Immature natural killer cell (primary cell): ENCODE measurements around the gene TECRL. TPM values are rescaled to one million over a fixed set of nuclear protein-coding genes. Genes with fewer than 3 reads are reported as not detected.

Experiments
- DNase-seq, 3 donors: peaks; one replicate each; pipeline ENCODE4 v3.0.0; 2022; ENCODE audit warnings: mixed read lengths in 1 of 3
- H3K27ac Mint-ChIP-seq, 6 donors: one replicate each; pipeline ENCODE4 v1.8.0; 2020; ENCODE audit warnings: mixed read lengths in 6 of 6, mild to moderate bottlenecking in 5 of 6, inconsistent platforms in 4 of 6, moderate library complexity in 3 of 6
- H3K27me3 Mint-ChIP-seq, 3 donors: one replicate each; pipeline ENCODE4 v1.8.0; 2020 to 2021; ENCODE audit warnings: low read depth in 3 of 3, mild to moderate bottlenecking in 3 of 3, mixed read lengths in 3 of 3, moderate library complexity in 3 of 3, inconsistent platforms in 1 of 3
- H3K36me3 Mint-ChIP-seq, 3 donors: one replicate each; pipeline ENCODE4 v1.8.0; 2020; ENCODE audit warnings: mixed read lengths in 3 of 3, inconsistent platforms in 2 of 3, mild to moderate bottlenecking in 2 of 3
- H3K4me1 Mint-ChIP-seq, 2 donors: one replicate each; pipeline ENCODE4 v1.8.0; 2020; ENCODE audit warnings: inconsistent platforms in 2 of 2, mild to moderate bottlenecking in 2 of 2, mixed read lengths in 2 of 2, moderate library complexity in 1 of 2
- H3K4me3 Mint-ChIP-seq, 5 donors: one replicate each; pipeline ENCODE4 v1.8.0; 2020; ENCODE audit warnings: mild to moderate bottlenecking in 5 of 5, mixed read lengths in 5 of 5, inconsistent platforms in 3 of 5, moderate library complexity in 3 of 5
- H3K9me3 Mint-ChIP-seq, 6 donors: one replicate each; pipeline ENCODE4 v1.8.0; 2020; ENCODE audit warnings: mild to moderate bottlenecking in 6 of 6, mixed read lengths in 6 of 6, inconsistent platforms in 4 of 6, moderate library complexity in 3 of 6
- polyA plus RNA-seq, 3 donors: library from polyadenylated mRNA; unstranded; fragments of 300-500 nt; fragmentation: Illumina TruSeq; gene quantifications; one replicate each; pipeline ENCODE4 v1.2.3, GENCODE V29; 2021

Gene TECRL
- polyA plus RNA-seq, 3 donors from 2014 or later: not detected

DNA sequence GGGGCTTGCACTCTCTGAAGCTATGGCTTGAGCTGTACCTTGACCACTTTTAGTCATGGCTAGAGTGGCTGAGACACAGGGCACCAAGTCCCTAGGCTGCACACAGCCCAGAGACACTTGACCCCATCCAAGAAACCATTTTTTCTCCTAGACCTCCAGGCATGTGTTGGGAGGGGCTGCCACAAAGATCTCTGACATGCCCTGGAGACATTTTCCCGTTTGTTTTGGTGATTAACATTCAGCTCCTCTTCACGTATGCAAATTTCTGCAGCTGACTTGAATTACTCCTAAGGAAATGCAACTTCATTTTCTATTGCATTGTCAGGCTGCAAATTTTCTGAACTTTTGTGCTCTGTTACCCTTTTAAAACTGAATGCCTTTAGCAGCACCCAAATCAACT is 142.6 kb downstream of the TECRL start:
- Mint-ChIP-seq H3K27me3 (peaks cover 0 to 3% (median 3%) of the 10 kb centered on the region in 3 donors), H3K4me3 (no peak overlapping the region), H3K36me3 (no peaks in the 10 kb centered on the region), H3K27ac (no peak overlapping the region), H3K9me3 (peaks cover 7 to 58% (median 30%) of the 10 kb centered on the region in 6 donors), H3K4me1 (no peaks in the 10 kb centered on the region)
- no peak for DNase-seq

DNA sequence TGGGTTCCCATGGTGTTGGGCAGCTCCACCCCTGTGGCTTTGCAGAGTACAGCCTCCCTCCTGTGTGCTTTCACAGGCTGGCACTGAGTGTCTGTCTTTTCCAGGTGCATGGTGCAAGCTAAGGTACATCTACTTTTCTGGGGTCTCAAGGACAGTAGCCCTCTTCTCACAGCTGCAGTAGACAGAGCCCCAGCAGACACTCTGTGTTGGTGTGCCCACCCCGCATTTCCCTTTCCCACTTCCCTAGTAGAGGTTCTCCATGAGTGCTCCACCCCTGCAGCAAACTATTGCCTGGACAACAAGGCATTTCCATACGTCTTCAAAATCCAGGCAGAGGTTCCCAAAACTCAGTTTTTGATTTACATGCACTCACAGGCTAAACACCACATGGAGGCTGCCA is 143.0 kb downstream of the TECRL start:
- Mint-ChIP-seq H3K27me3 (peaks cover 0 to 3% (median 3%) of the 10 kb centered on the region in 3 donors), H3K4me1 (no peaks in the 10 kb centered on the region), H3K27ac (no peak overlapping the region), H3K4me3 (no peak overlapping the region), H3K9me3 (peaks cover 7 to 54% (median 29%) of the 10 kb centered on the region in 6 donors), H3K36me3 (no peaks in the 10 kb centered on the region)
- DNase-seq: no peak

- Mint-ChIP-seq H3K4me1 (no peaks in the 10 kb centered on the region), H3K27me3 (peaks cover 0 to 2% (median 0%) of the 10 kb centered on the region in 3 donors), H3K36me3 (peaks cover 0 to 7% (median 4%) of the 10 kb centered on the region in 3 donors), H3K27ac (no peak overlapping the region), H3K9me3 (peaks cover 9 to 36% (median 19%) of the 10 kb centered on the region in 6 donors), H3K4me3 (no peak overlapping the region)
- DNase-seq: no peak
Observed at GRCh38 chr4:64251781-64252180, 157.5 kb downstream of the TECRL start.

GRCh38 chr4:64250488-64250887 is 158.8 kb downstream of the TECRL start:
- Mint-ChIP-seq H3K27me3 (no peaks in the 10 kb centered on the region), H3K4me1 (no peaks in the 10 kb centered on the region), H3K4me3 (no peak overlapping the region), H3K36me3 (peaks cover 0 to 7% (median 4%) of the 10 kb centered on the region in 3 donors), H3K9me3 (peaks cover 9 to 38% (median 24%) of the 10 kb centered on the region in 6 donors), H3K27ac (no peak overlapping the region)
- DNase-seq: no peak

DNA sequence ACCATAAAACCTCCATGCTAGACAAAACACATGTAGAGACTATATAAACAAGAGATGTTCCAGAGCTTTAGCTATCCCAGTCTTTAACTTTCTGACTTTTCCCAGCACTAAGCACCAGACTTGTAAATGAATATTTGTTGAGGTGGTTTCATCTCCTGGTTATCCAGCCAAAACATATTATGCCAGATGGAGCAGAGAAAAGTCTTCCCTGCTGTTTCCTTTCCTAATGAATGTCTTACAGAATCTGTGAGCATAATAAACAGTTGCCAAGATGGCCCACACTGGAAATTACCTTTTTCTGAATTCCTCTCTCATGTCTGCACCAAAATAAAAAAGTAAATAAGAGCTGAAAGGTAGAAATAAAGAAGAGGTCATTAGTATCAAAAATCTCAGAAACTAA is 159.2 kb downstream of the TECRL start:
- no peak for DNase-seq
- H3K4me1 Mint-ChIP-seq: no peaks in the 10 kb centered on the region
- H3K4me3 Mint-ChIP-seq: no peak overlapping the region
- H3K36me3 Mint-ChIP-seq: peaks cover 0 to 7% (median 4%) of the 10 kb centered on the region in 3 donors
- no peak overlapping the region for H3K27ac Mint-ChIP-seq
- no peaks in the 10 kb centered on the region for H3K27me3 Mint-ChIP-seq
- peaks cover 7 to 37% (median 24%) of the 10 kb centered on the region in 6 donors for H3K9me3 Mint-ChIP-seq

- no peak overlapping the region for H3K4me3 Mint-ChIP-seq
- DNase-seq: no peak
- H3K27ac Mint-ChIP-seq: no peak overlapping the region
- no peaks in the 10 kb centered on the region for H3K27me3 Mint-ChIP-seq
- H3K4me1 Mint-ChIP-seq: no peaks in the 10 kb centered on the region
- H3K36me3 Mint-ChIP-seq: peaks cover 0 to 7% (median 4%) of the 10 kb centered on the region in 3 donors
- H3K9me3 Mint-ChIP-seq: peaks cover 9 to 40% (median 28%) of the 10 kb centered on the region in 6 donors
Observed at GRCh38 chr4:64248186-64248585, 161.1 kb downstream of the TECRL start.

- Mint-ChIP-seq H3K9me3 (peaks cover 26 to 68% (median 48%) of the 10 kb centered on the region in 6 donors), H3K27me3 (peaks cover 0 to 2% (median 1%) of the 10 kb centered on the region in 3 donors), H3K4me3 (no peak overlapping the region), H3K36me3 (peaks cover 0 to 4% (median 0%) of the 10 kb centered on the region in 3 donors), H3K4me1 (no peaks in the 10 kb centered on the region), H3K27ac (no peak overlapping the region)
- no peak for DNase-seq
Observed at GRCh38 chr4:64230709-64231310, 178.4 kb downstream of the TECRL start.
